HL-60/S4 treated with phorbol 12-myristate 13-acetate at 8.2 ng/mL for 4 days and 3 days (cell line): ENCODE results near the gene ZNF683.
"Not testable (repeated sequence)": the region's sequence is repeated elsewhere in the genome, so short reads cannot be mapped to it uniquely, and the experiment has no call there.

Experiments used
- in situ Hi-C: fragments of 300-500 bp; cut with MboI; formaldehyde crosslinking; loops from 2 replicates; pipeline ENCODE4 v1.15.0; 2022; ENCODE audit warnings: low sequenced_read_pairs

The ZNF683 gene

GRCh38 chr1:26387447-26387846 is 14.9 kb upstream of the ZNF683 start:
- in situ Hi-C loops = no loop called here

DNA sequence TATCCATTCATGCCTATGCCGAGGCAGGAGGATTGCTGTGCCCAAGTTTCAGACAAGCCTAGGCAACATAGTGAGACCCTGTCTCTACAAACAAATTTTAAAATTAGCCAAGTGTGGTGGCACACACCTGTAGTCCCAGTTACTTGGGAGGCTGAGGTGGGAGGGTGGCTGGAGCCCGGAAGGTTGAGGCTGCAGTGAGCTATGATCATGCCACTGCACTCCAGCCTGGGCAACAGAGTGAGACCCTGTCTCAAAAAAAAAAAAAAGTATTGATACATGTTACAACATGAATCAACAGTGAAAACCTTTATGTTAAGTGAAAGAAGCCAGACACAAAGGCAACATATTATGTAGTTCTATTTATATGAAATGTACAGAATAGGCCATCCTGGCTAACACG is 12.5 kb upstream of the ZNF683 start:
- in situ Hi-C loops = not testable (repeated sequence)

GRCh38 chr1:26384076-26384475 is 11.5 kb upstream of the ZNF683 start:
- in situ Hi-C loops = no loop called here

DNA sequence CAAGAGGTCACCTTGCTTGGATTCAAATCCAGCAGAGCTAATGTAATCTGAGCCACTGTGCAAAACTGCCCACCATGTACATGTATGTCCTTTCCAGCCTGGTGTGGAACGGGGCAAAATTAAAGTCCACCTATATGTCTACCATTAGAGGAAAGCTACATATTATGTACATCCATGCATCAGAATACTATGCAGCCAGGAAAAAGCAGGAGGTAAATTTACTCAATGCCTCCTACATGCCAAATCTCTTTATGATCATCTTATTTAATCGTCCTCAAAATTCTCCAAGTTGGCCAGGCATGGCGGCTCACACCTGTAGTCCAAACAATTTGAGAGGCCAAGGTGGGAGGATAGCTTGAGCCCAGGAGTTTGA is 6.3 kb upstream of the ZNF683 start:
- in situ Hi-C loops = no loop called here

GRCh38 chr1:26378088-26378878 is 5.7 kb upstream of the ZNF683 start:
- in situ Hi-C loops = no loop called here

DNA sequence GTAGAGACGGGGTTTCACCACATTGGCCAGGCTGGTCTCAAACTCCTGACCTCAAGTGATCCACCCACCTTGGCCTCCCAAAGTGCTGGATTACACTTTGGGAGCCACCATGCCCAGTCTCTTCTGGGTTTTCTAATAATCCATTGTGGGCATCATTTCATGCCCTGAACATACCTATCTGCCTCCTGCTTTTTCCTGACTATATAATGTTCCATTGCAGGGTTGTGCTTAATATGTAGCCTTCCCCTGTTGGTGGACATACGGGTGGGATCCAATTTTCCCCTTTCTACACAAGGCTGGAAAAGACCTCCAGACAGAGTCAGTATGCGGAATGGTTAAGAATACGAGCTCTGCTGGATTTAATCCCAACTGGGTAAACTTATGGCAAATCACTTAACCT is 3.5 kb upstream of the ZNF683 start:
- in situ Hi-C loops = no loop called here

DNA sequence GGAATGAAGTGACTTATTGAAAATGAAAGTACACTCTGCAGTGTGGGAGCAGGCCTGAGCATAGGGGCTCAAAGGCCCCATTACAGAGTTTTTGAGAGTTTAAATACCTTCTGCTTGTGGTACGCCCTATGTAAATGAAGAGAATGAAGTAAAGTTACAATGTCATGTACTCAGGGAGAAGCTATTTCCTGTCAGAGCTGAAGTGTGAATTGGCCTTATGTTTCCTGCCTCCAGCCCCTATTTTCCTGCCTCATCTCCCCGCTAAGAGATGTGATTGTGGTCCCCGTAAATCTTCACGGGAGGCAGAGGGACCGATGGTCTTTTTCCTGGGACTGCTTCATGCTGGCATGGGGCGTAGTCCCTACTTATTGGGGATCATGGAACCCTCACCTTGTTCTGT is 2.5 kb upstream of the ZNF683 start:
- in situ Hi-C loops = no loop called here

DNA sequence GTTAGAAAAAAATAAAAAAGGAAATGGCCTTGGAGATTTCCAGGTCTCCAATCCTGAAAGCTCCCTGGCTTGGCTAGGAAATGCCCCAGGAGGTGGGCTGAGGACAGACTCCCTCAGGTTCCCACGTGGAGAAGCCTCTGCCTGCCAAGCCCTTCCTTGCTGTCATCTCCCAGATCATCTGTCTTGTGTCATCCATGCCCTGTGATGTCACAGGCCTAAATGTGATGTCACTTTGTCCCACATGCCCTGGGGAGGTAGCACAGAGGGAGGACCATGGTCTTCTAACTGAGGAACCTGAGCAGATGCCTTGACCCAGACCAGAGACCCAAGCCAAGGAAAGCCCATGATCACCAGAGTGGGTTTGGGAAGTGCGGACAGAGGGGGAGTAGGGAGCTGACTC is 1.8 kb upstream of the ZNF683 start:
- in situ Hi-C loops = not testable (repeated sequence)

GRCh38 chr1:26373789-26374188 is 1.2 kb upstream of the ZNF683 start:
- in situ Hi-C loops = no loop called here

- in situ Hi-C loops = no loop called here
Observed at GRCh38 chr1:26373281-26373680, 731 bp upstream of the ZNF683 start.

GRCh38 chr1:26372039-26372438 is 511 bp downstream of the ZNF683 start:
- in situ Hi-C loops = no loop called here

DNA sequence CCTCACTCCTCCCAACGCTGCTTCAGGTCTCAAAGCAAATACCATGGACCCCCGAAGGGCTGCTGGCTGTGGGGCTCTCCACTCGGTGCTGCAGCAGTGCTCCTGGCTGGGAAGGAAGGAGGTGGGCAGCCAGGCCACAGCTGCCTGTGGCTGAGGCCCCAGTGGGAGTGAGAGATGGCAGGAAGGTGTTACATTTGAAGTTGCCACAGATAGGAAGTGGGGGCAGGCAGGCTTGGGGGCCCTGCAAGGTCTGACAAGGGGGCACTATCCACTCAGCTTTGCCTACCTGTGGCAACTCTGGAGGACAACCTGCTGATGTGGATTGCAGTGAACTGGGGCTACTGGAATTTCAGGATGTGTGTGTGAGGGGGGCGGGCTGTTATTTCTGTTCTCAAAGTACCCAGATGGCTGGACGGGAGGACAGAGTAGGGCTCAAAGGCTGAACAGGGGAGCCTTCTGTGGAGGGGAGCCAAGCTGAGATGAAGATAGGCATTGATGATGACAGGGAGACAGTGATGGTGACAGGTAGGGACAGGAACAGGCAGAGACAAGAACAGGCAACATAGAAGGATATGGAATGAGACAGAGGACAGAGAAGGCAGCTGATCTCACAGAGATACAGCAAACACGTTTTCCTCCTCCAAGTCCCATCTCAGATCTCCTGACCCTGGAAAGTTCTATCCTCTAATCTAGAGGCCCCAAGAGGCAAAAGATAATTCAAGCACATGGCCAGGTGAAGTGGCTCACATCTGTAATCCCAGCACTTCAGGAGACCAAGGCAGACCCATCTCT is 1.8 kb downstream of the ZNF683 start:
- in situ Hi-C loops = no loop called here

GRCh38 chr1:26368486-26368885 is 4.1 kb downstream of the ZNF683 start:
- in situ Hi-C loops = no loop called here

DNA sequence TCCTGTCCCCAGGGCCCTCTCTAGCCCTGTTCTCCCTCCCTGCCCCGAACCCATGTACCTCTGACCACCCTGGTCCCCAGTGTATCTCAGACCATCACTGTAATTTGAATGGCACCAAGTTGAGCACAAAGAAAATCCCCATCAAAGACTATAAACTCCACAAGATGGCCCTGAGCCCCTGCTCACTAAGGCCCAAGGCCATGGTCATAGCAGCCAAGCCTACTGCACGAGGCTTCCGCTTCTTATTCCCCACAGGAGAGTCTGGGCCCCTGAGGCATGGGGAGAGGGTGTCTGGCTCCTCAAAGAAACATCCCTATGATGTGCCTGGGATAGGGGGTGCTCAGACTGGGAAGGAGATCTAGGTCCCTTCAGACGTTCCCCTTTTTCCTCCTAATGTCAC is 4.5 kb downstream of the ZNF683 start:
- in situ Hi-C loops = no loop called here

GRCh38 chr1:26367441-26367840 is 5.1 kb downstream of the ZNF683 start:
- in situ Hi-C loops = no loop called here

GRCh38 chr1:26364956-26365355 is 7.6 kb downstream of the ZNF683 start:
- in situ Hi-C loops = no loop called here

GRCh38 chr1:26363549-26364448 is 8.8 kb downstream of the ZNF683 start:
- in situ Hi-C loops = no loop called here

DNA sequence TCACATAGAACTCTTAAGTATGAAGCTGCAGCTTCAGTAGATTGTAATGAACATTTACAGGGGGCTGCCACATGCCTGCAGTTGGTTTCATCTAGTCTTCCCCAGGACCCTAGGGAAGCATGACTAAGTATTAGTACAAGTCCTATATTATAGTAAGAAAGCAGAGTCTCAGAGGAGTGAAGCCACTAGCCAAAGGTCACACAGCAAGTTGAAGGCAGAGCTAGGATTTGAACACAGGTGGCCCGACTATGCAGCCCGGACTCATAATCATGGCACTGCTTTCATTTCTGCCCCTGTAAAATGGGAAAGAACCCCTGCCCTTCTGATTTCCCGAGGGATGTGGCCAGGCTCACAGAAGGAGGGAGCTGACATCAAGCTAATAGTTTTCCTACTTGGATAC is 10.2 kb downstream of the ZNF683 start:
- in situ Hi-C loops = no loop called here

- in situ Hi-C loops = no loop called here
Observed at GRCh38 chr1:26361605-26362122, 10.9 kb downstream of the ZNF683 start.

- in situ Hi-C loops = no loop called here
Observed at GRCh38 chr1:26360807-26361604, 11.5 kb downstream of the ZNF683 start.
